ENCODE measurements around the gene MAP4K4. TPM values are rescaled to one million over a fixed set of nuclear protein-coding genes. Genes with fewer than 3 reads are reported as not detected.

The MAP4K4 gene
- total and polyA plus RNA-seq, 2 of the 13 experiments (the other 11 are each of a cell fraction or from before 2014, with no cell fraction given) = 105 to 264 TPM

GRCh38 chr2:101697124-101698013, at the start of gene MAP4K4 (continued):
- no peak for TF ChIP-seq E2F5 (CRISPR knock-in tag; conservative IDR thresholded peaks at IDR 0.05)
- TF ChIP-seq ZMYM3 (CRISPR knock-in tag; IDR thresholded peaks at IDR 0.05) = no peak; the same call in 1 of the 2 replicates
- 0 out of 2 replicates have a peak, but pooled peaks have one; percentile 57 for TF ChIP-seq ZNF878 (CRISPR knock-in tag; IDR thresholded peaks at IDR 0.05)
- TF ChIP-seq, protein P1, sequence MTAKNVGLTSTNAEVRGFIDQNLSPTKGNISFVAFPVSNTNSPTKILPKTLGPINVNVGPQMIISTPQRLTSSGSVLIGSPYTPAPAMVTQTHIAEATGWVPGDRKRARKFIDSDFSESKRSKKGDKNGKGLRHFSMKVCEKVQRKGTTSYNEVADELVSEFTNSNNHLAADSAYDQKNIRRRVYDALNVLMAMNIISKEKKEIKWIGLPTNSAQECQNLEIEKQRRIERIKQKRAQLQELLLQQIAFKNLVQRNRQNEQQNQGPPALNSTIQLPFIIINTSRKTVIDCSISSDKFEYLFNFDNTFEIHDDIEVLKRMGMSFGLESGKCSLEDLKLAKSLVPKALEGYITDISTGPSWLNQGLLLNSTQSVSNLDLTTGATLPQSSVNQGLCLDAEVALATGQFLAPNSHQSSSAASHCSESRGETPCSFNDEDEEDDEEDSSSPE (CRISPR knock-in tag; IDR thresholded peaks at IDR 0.05) = peak; percentile 83
- TF ChIP-seq DNMT1 (CRISPR knock-in tag; IDR thresholded peaks at IDR 0.05) = peak; percentile 81; the same call in 1 of the 2 replicates
- TF ChIP-seq ZNF841 (CRISPR knock-in tag; IDR thresholded peaks at IDR 0.05; ENCODE audit: borderline replicate concordance) = 0 out of 2 replicates have a peak, but pooled peaks have one; percentile 30
- TF ChIP-seq RXRA (CRISPR knock-in tag; IDR thresholded peaks at IDR 0.05) = peak; percentile 67
- peak; percentile 48; the same call in 1 of the 2 replicates for TF ChIP-seq ZNF431 (CRISPR knock-in tag; IDR thresholded peaks at IDR 0.05; ENCODE audit: borderline replicate concordance, low read depth)
- 0 out of 2 replicates have a peak, but pooled peaks have one; percentile 85 for TF ChIP-seq PRMT3 (CRISPR knock-in tag; IDR thresholded peaks at IDR 0.05; ENCODE audit: borderline replicate concordance, low read depth)
- peak; percentile 77 for TF ChIP-seq BRF2 (CRISPR knock-in tag; IDR thresholded peaks at IDR 0.05)
- TF ChIP-seq DNMT3B (CRISPR knock-in tag; conservative IDR thresholded peaks at IDR 0.05) = no peak
- no peak for TF ChIP-seq ZNF121 (CRISPR knock-in tag; IDR thresholded peaks at IDR 0.05)
- TF ChIP-seq ZNF619 (CRISPR knock-in tag; IDR thresholded peaks at IDR 0.05) = no peak
- TF ChIP-seq BATF2 (CRISPR knock-in tag; IDR thresholded peaks at IDR 0.05) = 0 out of 2 replicates have a peak, but pooled peaks have one; percentile 39
- TF ChIP-seq, protein P2, sequence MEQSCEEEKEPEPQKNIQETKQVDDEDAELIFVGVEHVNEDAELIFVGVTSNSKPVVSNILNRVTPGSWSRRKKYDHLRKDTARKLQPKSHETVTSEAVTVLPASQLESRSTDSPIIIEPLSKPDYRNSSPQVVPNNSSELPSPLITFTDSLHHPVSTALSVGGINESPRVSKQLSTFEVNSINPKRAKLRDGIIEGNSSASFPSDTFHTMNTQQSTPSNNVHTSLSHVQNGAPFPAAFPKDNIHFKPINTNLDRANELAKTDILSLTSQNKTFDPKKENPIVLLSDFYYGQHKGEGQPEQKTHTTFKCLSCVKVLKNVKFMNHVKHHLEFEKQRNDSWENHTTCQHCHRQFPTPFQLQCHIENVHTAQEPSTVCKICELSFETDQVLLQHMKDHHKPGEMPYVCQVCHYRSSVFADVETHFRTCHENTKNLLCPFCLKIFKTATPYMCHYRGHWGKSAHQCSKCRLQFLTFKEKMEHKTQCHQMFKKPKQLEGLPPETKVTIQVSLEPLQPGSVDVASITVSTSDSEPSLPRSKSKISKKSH (CRISPR knock-in tag; IDR thresholded peaks at IDR 0.05; ENCODE audit: borderline replicate concordance) = no peak
- peak in 1 of 2 experiments; percentile 15; a peak in 1 of 4 replicates for TF ChIP-seq EP300 (IDR thresholded peaks at IDR 0.05; ENCODE audit: low read depth in 2 of 2, low read length in 2 of 2)
- TF ChIP-seq EP300 (CRISPR knock-in tag; IDR thresholded peaks at IDR 0.05; ENCODE audit: borderline replicate concordance) = no peak
- peak; percentile 4; the same call in 1 of the 2 replicates for TF ChIP-seq TBX3 (IDR thresholded peaks at IDR 0.05; ENCODE audit: borderline replicate concordance)
- TF ChIP-seq ZXDC (CRISPR knock-in tag; IDR thresholded peaks at IDR 0.05) = no peak
